ENCODE measurements around the gene MTM1.

MTM1 gene

GRCh38 chrX:150605603-150606002 lies 37.2 kb downstream of the MTM1 start:
- no peak for DNase-seq (ENCODE audit: low spot score)

- no peak for DNase-seq (ENCODE audit: low spot score)
Measured at GRCh38 chrX:150607201-150607600, 38.8 kb downstream of the MTM1 start.

GRCh38 chrX:150610043-150610442 lies 41.6 kb downstream of the MTM1 start:
- DNase-seq (ENCODE audit: low spot score), result no peak

DNA sequence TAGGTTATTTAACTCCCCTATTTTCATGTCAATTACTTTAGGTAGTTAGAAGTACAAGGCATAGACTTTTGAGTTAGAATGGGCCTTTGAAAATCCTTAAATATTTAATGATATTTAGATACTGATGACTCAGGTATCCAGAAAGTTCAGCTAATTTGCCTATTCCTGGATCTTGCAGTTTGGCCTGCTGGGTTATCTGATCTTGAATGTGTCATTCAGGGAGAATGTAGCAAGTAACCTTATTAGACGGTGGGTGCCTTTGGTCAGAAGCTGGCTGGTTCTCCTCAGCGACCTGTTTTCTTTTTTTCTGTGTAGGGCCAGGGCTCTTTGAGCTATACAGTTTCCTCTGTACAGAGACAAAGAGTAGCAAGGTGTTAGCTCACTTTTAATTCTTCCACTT lies 42.0 kb downstream of the MTM1 start:
- no peak for DNase-seq (ENCODE audit: low spot score)

- no peak for DNase-seq (ENCODE audit: low spot score)
Measured at GRCh38 chrX:150615356-150615755, 46.9 kb downstream of the MTM1 start.

- no peak for DNase-seq (ENCODE audit: low spot score)
Measured at GRCh38 chrX:150616179-150616862, 47.9 kb downstream of the MTM1 start.

DNA sequence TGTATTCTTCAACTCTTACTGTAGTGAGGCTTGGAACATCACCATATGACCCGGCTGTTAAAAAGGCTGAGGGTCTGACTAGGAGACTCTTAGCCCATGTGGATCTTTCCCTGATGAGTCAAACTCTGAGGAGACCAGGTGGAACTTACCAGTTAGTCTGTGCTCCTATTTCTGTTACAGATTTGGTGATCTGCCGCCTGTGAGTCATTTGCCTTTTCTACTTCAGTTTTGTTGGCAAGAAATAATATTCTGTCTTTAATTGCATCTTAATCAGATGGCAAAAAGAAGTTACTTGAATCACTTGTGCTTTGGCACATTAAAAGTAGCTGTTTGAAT lies 48.4 kb downstream of the MTM1 start:
- DNase-seq (ENCODE audit: low spot score), result no peak

- peak; percentile 39 for DNase-seq (ENCODE audit: low spot score)
Measured at GRCh38 chrX:150621652-150622051, 53.2 kb downstream of the MTM1 start.

GRCh38 chrX:150623583-150623982 lies 55.2 kb downstream of the MTM1 start:
- DNase-seq (ENCODE audit: low spot score), result no peak

DNA sequence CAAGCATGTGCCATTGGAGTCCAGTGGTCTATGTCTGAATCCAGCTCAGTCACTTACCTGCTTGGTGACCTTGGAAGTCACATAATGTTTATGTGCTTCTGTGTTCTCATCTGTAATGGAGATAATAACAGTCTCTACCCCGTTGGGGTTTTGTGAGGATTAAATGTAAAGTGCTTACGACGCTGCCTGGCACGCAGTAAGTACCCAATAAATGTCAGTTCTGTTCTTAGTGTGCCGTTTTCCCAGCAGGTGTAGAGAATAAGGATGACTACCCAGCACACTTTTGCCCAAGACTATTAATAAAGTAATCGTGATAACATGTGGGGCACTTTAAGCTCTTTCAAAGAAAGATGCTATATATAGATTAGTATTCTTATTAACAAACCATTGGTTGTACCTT lies 56.7 kb downstream of the MTM1 start:
- no peak for DNase-seq (ENCODE audit: low spot score)

- DNase-seq (ENCODE audit: low spot score), result no peak
Measured at GRCh38 chrX:150625875-150626274, 57.5 kb downstream of the MTM1 start.

DNA sequence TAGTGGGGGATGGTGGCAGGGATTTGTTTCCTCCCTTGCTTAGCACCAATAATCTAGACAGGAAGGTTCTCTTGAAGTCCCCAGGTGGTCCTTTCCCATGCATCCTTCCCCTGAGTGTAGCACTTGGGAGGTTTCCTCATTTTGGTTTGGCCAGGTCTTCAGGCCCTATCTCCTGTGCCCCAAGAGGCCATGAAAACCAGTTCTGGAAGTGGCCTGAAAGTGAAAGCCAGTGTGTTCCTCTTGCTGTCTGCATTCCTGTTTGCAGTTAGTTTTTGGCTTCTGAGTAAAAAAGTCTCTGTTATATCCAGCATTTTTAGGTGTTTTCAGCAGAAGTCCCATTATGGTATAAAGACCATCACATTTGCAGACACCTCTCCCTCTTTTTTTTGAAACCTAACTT lies 59.5 kb downstream of the MTM1 start:
- DNase-seq (ENCODE audit: low spot score), result no peak

GRCh38 chrX:150635952-150636351 lies 67.5 kb downstream of the MTM1 start:
- no peak for DNase-seq (ENCODE audit: low spot score)

- DNase-seq (ENCODE audit: low spot score), result no peak
Measured at GRCh38 chrX:150642423-150642822, 74.0 kb downstream of the MTM1 start.

GRCh38 chrX:150643271-150643670 lies 74.8 kb downstream of the MTM1 start:
- no peak for DNase-seq (ENCODE audit: low spot score)

DNA sequence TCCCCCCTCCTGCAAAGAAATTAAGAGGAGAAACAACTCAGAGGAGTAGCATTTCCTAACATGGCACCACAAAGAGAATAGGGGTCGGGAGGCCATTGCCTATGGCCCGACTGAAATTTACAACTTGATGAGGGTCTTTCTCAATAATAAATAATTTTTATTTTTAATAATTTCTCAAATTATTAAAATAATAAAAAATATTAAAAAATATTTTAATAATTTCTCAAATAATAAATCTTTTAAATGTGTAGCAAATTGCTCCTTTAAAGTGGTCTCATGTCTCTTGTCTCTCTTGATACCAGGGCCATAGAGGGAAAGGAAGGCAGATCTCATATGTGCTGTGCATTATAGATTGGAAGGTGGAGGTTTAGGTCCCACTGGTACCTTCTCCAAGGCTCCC lies 75.5 kb downstream of the MTM1 start:
- DNase-seq (ENCODE audit: low spot score), result no peak

DNA sequence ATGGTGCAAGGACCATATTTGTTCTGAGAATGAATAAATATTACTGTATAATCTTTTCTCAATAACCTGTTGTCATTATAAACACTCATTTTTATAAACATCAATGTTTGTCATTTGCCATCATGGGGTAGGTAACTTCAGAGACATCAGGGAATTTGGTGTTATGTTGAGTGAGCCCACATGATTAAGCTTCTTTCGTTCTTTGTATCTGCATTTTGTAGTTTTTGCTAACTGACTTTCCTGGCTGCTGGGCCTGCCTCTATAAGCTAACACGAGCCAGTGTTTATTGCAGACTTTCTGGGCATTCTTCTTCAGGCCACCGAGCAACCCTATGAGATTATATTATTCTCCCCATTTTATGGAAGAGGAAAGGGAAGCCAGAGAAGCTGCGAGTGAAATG lies 76.0 kb downstream of the MTM1 start:
- no peak for DNase-seq (ENCODE audit: low spot score)

DNA sequence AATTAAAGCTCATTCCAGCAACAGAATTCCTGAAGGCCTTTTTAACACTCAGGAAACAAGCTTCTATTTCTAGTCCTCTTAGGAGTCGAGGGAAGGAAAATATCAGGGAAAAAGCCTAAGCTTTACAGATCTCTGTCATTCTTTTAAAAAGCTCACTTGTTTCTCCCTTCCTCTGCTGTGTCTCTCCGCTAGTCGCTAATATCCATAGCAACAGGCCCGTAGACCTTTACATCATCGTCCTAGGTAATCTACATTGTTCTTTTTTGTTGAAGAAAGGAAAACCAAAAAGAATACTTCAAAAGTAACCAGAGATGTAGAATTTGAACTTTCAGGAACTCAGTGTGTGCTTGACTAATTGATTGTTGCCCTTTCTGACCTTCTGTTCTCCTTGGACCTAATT lies 78.9 kb downstream of the MTM1 start:
- DNase-seq (ENCODE audit: low spot score), result no peak

DNA sequence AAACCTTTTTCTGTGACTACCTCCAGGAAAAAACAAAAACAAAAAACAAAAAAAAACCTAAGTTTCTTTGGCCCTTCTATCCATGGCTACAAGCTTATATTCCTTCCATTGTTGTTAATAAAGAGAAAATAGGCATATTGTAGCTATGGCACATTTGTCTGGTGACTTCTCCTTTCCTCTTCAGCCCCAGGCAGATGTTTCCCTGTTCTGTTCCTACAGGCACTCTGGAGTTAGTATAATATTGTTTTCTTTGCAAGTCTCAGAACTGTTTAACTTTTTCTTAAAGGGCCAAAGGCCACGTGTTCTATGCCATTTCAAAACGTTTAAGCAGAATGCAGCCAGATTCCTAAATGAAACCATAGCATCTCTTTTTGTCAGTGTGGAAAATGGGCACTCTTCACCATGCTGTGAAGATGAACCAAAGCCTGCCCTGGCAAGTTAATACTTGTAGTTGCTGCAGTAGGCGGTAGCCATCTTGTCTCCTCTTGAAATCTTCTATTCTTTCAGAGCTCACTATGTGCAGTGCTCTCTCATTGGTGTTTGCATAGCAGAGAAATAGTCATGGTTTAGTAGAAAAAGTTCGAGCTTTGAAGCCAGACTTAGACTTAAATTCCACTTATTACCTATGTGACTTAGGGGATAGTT lies 80.0 kb downstream of the MTM1 start:
- DNase-seq (ENCODE audit: low spot score), result no peak

DNA sequence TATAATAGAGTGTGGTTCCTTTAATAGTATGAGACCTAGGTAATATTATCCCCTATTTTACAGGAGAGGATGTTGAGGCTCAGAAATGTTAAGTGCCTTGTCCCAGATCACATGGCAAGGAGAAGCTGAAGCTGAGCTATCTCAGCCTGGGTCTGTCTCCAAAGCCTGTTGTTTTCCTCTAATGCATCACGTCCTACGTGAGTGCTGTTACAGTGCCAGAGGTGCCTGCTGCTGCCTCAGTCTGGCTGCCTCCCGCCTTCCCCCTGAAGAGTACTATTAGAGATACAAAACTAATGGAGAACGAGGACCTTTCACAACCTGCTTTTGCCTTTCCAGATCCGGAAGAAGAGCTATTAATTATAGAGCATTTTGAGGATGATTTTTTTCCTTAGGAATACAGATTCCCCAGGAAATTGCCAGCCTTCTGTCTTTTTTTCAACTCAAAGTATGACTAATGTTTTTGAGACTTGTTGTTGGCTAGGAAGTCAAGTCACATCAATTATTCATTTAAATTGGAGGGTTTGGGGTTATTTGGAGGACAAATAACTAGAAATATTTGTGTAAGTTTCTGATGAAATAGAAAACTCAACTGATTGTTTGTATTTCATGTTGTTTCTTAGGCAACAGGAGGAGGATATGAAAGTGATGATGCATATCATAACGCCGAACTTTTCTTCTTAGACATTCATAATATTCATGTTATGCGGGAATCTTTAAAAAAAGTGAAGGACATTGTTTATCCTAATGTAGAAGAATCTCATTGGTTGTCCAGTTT lies 80.9 kb downstream of the MTM1 start:
- DNase-seq (ENCODE audit: low spot score), result no peak

DNA sequence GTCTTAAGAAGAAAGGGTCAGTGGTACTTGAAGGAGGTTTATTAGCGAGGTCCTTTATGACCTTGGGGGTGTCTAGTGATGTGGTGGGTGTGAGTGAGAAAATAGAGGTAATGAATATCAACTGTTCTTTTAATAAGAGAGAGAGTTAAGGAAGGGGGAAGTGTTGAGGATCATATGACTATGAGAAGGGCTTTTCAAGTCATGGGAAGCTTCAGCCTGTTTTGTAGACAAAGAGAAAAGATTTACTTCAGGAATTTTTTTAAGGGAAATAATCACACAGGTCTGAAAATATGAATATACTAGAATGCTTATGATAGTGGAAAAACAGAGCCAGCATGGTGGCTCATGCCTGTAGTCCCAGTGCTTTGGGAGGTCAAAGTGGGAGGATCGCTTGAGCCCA lies 83.5 kb downstream of the MTM1 start:
- no peak for DNase-seq (ENCODE audit: low spot score)

DNA sequence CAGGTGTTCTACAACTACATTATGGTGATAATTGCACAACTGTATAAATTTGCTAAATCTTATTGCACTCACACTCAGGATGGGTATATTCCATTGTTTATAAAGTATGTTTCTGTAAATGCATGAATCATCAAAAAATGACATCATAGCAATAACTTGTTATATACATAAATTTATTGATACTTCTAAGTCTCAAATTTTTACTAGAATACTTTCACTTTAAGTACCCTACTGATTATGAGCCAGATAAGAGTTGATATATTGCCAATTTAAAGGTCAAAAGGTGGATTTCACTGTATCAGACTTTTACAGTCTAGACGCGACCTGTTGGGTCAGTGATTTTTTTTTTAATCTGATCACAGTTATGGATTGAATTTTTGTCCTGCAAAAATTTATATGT lies 87.4 kb downstream of the MTM1 start:
- no peak for DNase-seq (ENCODE audit: low spot score)

GRCh38 chrX:150663073-150663472 lies 94.7 kb downstream of the MTM1 start:
- DNase-seq (ENCODE audit: low spot score), result no peak

Measured in putamen (tissue), 1 donor.